Measurements from ENCODE around the gene TMEM154.

The TMEM154 gene

DNA sequence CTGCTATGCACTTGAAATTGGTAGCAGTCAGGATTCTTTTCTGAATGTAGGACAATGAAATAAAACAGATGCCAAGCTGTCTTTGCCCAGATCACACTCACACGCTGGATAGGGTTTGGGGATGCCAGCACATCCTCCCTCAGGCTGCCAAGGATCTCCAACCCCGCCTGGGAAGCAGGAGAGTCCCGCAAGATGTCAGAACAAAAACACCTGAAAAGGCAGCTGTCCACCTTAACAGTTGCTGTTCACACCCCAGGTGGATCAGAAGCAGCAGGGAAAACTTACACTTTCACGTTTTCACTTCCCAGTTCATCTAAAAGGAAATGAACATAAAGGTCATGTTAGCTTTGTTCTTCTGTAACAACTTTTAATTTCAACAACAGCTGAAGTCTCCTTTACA is 35.7 kb downstream of the TMEM154 start:
- TF ChIP-seq, protein P1, sequence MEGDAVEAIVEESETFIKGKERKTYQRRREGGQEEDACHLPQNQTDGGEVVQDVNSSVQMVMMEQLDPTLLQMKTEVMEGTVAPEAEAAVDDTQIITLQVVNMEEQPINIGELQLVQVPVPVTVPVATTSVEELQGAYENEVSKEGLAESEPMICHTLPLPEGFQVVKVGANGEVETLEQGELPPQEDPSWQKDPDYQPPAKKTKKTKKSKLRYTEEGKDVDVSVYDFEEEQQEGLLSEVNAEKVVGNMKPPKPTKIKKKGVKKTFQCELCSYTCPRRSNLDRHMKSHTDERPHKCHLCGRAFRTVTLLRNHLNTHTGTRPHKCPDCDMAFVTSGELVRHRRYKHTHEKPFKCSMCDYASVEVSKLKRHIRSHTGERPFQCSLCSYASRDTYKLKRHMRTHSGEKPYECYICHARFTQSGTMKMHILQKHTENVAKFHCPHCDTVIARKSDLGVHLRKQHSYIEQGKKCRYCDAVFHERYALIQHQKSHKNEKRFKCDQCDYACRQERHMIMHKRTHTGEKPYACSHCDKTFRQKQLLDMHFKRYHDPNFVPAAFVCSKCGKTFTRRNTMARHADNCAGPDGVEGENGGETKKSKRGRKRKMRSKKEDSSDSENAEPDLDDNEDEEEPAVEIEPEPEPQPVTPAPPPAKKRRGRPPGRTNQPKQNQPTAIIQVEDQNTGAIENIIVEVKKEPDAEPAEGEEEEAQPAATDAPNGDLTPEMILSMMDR (conservative IDR thresholded peaks at IDR 0.05; ENCODE audit: low read depth, low read length), result no peak
- no peak for DNase-seq (ENCODE audit: low read depth)
- H3K4me3 ChIP-seq (ENCODE audit: low read depth, low read length), result no peak overlapping the region

DNA sequence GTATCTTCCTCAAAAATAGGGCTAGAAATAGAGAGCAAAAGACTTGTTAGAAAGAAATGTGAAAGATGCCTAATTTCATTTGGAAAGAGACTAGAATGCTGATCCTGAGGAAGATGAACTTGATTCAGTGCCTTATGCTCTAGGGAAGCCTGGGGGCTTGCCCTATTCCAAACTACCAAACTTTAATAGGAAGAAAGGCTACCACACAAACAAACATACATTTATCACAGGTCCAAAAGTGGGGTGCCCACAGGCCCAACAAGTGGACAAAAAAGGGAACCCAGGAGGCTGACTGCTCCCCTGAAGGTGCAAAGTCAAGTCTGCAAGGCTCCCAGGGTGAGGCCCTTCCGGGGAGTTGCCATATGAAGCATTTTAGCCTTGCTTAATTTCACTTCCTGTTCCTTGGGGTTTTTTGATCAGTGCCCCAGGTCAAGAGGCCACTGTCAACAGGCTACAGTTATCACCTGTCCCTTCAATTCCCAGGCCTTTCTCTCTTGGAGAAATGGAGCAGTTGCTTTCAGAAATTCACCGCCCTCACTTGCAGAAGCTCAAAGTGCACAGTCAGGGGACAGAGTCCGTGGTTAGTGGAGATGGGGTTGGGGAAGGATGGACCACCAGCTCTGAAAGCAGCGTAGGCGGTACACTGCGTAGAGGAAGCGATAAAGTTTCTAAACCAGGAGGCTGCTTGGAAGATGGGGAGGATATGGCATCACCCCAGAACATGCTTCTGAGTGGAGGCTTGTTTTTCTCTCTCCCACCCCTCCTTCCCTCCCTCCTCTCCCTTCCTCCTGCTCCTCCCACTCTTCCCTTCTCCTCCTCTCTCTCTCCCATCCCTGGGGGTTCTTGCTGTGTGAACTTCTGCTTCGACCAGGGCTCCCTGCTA is 36.4 kb downstream of the TMEM154 start:
- TF ChIP-seq, protein P1 (conservative IDR thresholded peaks at IDR 0.05; ENCODE audit: low read depth, low read length), result no peak
- no peak overlapping the region for H3K4me3 ChIP-seq (ENCODE audit: low read depth, low read length)
- no peak for DNase-seq (ENCODE audit: low read depth)

DNA sequence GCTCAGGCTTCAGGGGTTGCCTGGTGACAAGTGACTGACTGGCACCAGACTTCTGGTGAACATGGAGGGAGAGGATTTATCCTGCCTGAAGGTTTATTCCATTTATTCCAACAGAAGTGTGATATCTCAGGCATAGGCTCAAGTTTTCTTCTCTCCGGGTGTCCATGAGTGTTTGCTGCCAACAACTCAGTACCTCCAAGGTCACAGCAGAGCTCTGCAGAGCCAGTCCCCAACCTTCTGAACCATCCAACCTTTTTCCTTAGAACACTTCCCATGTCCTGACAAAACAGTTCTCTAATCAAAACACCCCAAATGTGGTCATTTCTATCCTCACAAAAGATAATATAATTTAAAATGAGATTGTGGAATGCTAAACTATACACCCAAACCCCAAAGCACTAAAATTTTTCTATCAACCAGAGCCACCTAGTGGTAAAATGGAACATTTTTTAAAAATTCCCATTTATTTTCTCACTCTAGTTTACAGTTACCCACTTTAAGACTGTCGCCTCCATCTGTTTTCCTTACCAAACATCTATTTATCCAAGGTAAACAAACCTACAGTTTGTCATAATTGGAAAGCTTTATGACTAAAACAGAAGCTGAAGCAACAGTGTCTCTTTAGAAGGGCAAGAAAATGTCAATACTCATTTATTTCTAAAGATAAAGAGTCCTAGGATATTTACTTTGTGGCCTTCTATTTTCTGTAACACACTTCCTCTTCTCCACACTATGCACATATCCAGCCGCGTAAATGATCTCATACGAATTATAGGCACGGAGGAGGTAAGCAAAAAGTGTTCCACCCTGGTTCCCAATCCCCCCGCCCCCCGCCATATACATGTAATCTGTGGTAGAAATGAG is 39.5 kb downstream of the TMEM154 start:
- TF ChIP-seq, protein P1 (conservative IDR thresholded peaks at IDR 0.05; ENCODE audit: low read depth, low read length), result peak; percentile 53
- H3K4me3 ChIP-seq (ENCODE audit: low read depth, low read length), result no peak overlapping the region
- DNase-seq (ENCODE audit: low read depth), result peak; percentile 47

DNA sequence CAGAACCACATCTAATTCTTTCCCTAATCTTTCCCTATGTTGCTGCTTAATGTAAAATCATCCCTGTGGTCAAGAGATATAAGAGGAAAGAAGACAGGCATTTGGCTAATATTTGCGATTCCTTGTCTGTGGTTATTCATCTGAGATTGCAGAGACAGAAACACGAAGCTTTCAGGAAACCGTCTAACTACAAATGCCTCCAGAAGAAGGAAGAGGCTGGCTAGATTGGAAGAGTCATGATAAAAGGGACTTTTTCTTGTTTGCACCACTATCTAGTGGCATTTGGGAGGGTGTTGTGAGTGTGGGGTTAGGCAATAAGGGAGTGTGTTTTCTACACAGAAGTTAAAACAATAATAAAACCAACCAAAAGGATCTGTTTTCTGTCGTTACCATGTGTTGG is 43.9 kb downstream of the TMEM154 start:
- TF ChIP-seq, protein P1 (conservative IDR thresholded peaks at IDR 0.05; ENCODE audit: low read depth, low read length), result no peak
- no peak overlapping the region for H3K4me3 ChIP-seq (ENCODE audit: low read depth, low read length)
- no peak for DNase-seq (ENCODE audit: low read depth)

DNA sequence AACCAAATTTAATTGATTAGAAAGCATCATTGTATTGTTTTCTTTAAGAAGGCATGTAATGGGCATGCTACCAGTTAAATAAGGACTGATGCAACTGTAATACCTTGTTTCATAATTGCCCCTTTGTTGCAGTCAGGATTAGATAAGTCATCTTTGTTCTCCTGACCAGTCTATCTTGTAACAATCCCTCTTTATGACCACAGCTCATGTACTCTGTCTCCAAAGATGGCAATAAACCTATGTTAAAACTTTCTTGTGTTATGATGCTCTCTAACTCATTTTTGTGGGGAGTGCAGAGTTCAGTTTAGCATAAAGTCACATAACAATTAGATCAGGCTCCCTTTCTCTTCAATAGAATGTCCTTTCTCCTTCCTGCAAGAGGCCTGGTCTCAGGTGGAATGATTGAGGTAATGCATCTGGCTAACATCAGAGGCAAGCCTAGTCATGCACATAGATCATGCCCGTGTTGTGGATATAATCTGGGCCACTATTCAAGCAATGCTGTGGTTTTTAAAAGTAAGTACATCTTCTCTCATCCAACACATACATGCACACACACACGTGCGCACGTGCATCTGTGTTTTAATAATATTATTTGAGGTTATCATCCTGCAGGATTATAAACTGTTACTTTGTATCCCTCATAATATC is 45.6 kb downstream of the TMEM154 start:
- TF ChIP-seq, protein P1 (conservative IDR thresholded peaks at IDR 0.05; ENCODE audit: low read depth, low read length), result no peak
- DNase-seq (ENCODE audit: low read depth), result no peak
- no peak overlapping the region for H3K4me3 ChIP-seq (ENCODE audit: low read depth, low read length)

DNA sequence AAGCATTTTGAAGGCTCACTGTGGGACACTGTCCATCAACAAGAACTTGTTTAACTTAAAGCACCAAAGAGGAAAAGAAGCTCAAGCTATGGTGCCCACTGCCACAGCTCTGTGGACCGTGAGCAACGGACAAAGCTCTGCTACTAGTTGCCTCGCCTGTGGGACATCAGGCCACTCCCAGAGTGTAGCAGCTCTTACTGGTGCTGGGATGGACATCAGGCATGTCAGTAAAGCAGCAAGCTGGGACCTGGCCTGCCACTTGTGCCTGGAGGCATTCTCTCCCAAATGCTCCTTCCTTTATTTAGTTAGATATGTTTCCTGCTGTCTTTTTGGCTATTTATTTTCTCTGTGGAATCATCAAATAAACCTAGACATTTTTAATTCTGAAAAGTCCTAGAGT is 46.7 kb downstream of the TMEM154 start:
- TF ChIP-seq, protein P1 (conservative IDR thresholded peaks at IDR 0.05; ENCODE audit: low read depth, low read length), result no peak

More for the DNA sequence above, 46.7 kb downstream of the TMEM154 start:
- H3K4me3 ChIP-seq (ENCODE audit: low read depth, low read length), result no peak overlapping the region
- no peak for DNase-seq (ENCODE audit: low read depth)
